ENCODE data around the gene FGF8.
"Not testable (repeated sequence)": the region's sequence is repeated elsewhere in the genome, so short reads cannot be mapped to it uniquely, and the experiment has no call there.

FGF8 gene

DNA sequence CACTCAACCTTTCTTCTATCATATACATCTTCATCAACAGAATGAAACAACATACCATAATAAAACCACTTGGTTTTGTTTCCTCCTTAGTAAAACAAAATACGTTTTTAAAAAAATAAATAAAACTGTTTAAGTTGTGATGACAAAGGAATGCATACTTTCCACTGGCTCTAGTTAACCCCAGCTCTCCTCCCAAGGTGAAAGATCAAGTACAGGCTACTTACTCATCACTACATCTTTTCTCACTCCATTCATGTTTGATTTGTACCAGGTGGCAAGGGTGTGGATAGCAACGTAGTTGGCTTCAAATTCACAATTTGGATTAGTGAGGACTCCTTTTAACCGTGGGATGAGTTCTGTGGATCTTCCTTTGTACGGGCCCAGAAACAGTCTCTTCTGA lies 27.6 kb upstream of the FGF8 start:
- POLR2A ChIA-PET = no interaction called here
- CTCF ChIA-PET = interaction anchor here (0.9 to 1.6 kb wide), 4 partner anchors 8 to 589 kb away, joined by 3 to 4 read pairs (median 4); partner anchors contain the start of gene NPM3
- DNase-seq (ENCODE audit: low read depth, low spot score) = no peak
- H3K4me3 ChIP-seq (ENCODE audit: low read depth, low read length) = no peak overlapping the region
- TF ChIP-seq, protein P1, sequence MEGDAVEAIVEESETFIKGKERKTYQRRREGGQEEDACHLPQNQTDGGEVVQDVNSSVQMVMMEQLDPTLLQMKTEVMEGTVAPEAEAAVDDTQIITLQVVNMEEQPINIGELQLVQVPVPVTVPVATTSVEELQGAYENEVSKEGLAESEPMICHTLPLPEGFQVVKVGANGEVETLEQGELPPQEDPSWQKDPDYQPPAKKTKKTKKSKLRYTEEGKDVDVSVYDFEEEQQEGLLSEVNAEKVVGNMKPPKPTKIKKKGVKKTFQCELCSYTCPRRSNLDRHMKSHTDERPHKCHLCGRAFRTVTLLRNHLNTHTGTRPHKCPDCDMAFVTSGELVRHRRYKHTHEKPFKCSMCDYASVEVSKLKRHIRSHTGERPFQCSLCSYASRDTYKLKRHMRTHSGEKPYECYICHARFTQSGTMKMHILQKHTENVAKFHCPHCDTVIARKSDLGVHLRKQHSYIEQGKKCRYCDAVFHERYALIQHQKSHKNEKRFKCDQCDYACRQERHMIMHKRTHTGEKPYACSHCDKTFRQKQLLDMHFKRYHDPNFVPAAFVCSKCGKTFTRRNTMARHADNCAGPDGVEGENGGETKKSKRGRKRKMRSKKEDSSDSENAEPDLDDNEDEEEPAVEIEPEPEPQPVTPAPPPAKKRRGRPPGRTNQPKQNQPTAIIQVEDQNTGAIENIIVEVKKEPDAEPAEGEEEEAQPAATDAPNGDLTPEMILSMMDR (IDR thresholded peaks at IDR 0.05; ENCODE audit: insufficient read depth, low read length, missing control alignments) = no peak

DNA sequence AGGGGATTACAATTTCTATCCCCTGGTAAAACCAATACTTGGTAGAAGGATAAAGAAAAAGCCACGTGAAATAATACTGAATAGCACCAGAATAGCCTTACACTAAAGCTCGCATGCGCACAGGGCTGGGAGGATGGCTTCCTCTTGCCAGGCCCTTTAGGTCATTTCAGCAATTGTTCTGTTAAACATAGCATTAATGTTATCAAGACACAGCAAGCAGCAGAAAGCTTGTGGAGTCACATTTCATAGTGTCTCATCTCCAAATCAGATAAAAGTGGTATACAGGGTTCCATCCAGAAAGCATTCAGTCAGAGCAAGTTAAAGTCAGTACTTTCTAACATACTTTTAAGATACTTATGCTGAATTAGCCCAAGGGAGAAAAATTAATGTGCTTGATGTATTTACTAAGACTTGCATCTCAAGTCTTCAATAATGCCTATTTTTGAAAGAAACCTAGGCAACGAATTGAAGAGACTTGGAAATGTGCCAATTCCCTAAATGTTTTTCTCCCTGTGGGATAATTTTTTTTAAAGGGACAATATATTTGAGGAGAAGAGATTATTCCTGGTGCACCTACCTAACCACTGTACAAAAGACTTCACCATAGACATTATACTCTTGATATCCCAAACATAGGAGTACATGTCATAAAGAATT lies 21.6 kb upstream of the FGF8 start:
- POLR2A ChIA-PET = interaction anchor here (0.8 kb wide), 1 partner anchor 17 kb away, joined by 3 read pairs; no protein-coding TSS in a partner anchor
- no peak overlapping the region for H3K4me3 ChIP-seq (ENCODE audit: low read depth, low read length)
- CTCF ChIA-PET = interaction anchor here (1.0 to 7.5 kb wide), 6 partner anchors 8 to 227 kb away, joined by 3 to 91 read pairs (median 4); partner anchors contain the start of gene NPM3
- no peak for DNase-seq (ENCODE audit: low read depth, low spot score)
- TF ChIP-seq, protein P1 (IDR thresholded peaks at IDR 0.05; ENCODE audit: insufficient read depth, low read length, missing control alignments) = no peak

DNA sequence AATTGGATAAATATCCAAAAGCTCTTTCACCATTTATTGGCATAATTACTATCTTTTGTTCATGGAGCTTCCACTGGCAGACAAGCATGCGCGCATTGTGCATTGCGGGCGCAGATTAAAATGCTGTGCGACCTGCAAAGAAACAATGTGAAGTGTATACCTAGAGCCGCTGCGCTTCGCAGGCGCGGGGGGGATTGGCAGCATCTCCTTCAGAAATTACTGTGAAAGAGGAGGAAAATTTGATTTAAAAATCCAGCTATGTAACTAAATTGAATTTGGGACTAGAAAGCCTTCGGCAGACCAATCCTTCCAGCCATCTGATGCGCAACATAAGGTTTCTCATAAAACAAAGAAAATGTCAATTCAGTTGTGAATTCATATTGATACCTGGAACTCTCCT lies 17.6 kb upstream of the FGF8 start:
- TF ChIP-seq, protein P1 (IDR thresholded peaks at IDR 0.05; ENCODE audit: insufficient read depth, low read length, missing control alignments) = no peak
- POLR2A ChIA-PET = no interaction called here
- CTCF ChIA-PET = interaction anchor here (1.0 to 7.5 kb wide), 3 partner anchors 10 to 280 kb away, joined by 3 to 91 read pairs (median 4); partner anchors contain the start of gene NPM3

DNA sequence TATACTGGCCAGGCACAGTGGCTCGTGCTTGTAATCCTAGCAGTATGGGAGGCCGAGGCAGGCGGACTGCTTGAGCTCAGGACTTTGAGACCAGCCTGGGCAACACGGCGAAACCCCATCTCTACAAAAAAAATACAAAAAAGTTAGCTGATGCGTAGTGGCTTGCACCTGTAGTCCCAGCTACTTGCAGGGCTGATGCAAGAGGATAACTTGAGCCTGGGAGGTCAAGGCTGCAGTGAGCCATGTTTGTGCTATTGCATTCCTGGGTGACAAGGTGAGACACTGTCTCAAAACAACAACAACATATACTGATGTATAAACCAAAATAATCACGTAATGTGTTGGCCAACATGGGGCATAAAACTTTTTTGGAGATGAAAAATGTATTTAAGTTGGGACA lies 13.8 kb upstream of the FGF8 start:
- POLR2A ChIA-PET = no interaction called here
- CTCF ChIA-PET = interaction anchor here (0.9 to 1.3 kb wide), 3 partner anchors 9 to 576 kb away, joined by 3 to 14 read pairs (median 4); no protein-coding TSS in a partner anchor
- TF ChIP-seq, protein P1 (IDR thresholded peaks at IDR 0.05; ENCODE audit: insufficient read depth, low read length, missing control alignments) = no peak
- H3K4me3 ChIP-seq (ENCODE audit: low read depth, low read length) = no peak overlapping the region
- no peak for DNase-seq (ENCODE audit: low read depth, low spot score)

More for the DNA sequence above, 17.6 kb upstream of the FGF8 start:
- no peak for DNase-seq (ENCODE audit: low read depth, low spot score)
- no peak overlapping the region for H3K4me3 ChIP-seq (ENCODE audit: low read depth, low read length)

DNA sequence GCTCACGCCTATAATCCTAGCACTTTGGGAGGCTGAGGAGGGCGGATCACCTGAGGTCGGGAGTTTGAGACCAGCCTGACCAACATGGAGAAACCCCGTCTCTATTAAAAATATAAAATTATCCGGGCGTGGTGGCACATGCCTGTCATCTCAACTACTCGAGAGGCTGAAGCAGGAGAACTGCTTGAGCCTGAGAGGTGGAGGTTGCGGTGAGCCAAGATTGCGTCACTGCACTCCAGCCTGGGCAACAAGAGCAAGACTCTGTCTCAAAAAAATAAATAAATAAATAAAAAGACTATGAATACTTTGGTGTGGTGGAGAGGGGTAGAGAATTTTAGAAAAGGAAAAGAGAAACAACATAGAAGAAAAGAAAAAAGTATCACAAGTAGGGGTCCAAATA lies 13.3 kb upstream of the FGF8 start:
- POLR2A ChIA-PET; DNase-seq (ENCODE audit: low read depth, low spot score); H3K4me3 ChIP-seq (ENCODE audit: low read depth, low read length): not testable (repeated sequence)
- CTCF ChIA-PET = interaction anchor here (0.9 to 1.3 kb wide), 2 partner anchors 9 to 575 kb away, joined by 4 to 14 read pairs; no protein-coding TSS in a partner anchor

DNA sequence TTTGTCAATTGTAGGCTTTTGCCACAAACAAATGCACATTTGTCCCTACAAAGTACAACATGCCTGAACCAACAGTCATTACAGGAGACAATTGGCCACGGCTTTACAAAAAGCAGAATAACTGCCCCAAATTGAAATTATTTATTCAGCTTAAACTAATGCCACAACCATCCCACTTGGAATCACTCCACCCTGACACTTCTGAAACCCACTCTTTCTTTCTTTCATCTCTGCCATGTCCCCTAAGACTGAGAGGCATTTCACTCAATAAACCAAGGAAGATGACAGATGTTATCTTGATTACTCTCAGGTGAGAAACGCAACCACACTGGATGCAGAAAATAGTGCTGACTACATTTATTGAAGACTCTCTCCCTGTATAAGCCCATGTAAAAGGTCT lies 9.9 kb upstream of the FGF8 start:
- CTCF ChIA-PET = interaction anchor here (1.0 to 7.1 kb wide), 5 partner anchors 8 to 183 kb away, joined by 3 to 91 read pairs (median 5); no protein-coding TSS in a partner anchor
- H3K4me3 ChIP-seq (ENCODE audit: low read depth, low read length) = no peak overlapping the region
- POLR2A ChIA-PET = no interaction called here
- TF ChIP-seq, protein P1 (IDR thresholded peaks at IDR 0.05; ENCODE audit: insufficient read depth, low read length, missing control alignments) = no peak
- no peak for DNase-seq (ENCODE audit: low read depth, low spot score)

All from AG04449 (cell line).